Measurements from ENCODE around the gene LRRC27. TPM values are rescaled to one million over a fixed set of nuclear protein-coding genes. Genes with fewer than 3 reads are reported as not detected.
A peak's percentile ranks its signal among the peaks of the same experiment; 100 is the strongest.

Gene LRRC27
- total RNA-seq, 3 donors from 2014 or later = 6.2 to 19.3 (median 8.2) TPM

DNA sequence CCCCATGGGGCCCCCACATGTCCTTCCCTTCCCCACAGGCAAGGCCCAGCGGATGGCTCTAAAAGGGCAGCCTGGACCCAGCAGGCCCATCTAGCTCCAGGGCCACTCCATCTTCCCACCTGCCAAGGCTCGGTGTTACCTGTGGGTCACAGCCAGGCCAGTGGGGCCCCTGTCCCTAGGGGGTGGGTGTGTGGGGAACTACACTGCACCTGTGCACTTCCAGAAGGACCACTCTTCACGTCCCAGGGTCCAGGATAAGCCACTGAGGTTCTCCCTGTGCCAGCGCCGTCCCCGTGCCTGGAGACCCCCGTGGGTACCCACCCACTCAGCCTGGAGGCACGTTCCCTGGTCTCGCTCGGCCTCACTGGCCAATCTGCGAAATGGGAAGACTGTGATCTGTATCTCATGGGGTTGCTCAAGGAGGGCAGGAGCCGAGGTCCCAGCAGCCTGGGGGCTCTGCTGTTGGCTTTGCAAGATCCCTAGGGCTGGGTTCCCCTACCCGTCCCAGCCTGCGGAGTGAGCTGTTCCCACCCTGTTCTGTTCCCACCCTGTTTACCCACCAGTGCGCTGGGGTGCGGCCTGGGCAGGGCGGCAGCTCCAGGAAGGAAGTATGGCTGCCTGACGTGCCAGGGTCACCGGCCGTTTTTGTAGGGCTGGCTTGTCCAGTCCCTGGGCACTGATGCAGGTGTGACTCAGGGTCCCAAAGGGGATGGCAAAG is 69.6 kb downstream of the LRRC27 start:
- Histone ChIP-seq H3K9me3 (no peaks in the 10 kb centered on the region), H3K27me3 (no peaks in the 10 kb centered on the region), H3K4me3 (no peak overlapping the region), H3K27ac (peak overlapping the region; percentile 56 to 64), H3K4me1 (peaks cover 5 to 10% of the 10 kb centered on the region in 2 donors), H3K36me3 (no peaks in the 10 kb centered on the region)
- TF ChIP-seq, protein P1, sequence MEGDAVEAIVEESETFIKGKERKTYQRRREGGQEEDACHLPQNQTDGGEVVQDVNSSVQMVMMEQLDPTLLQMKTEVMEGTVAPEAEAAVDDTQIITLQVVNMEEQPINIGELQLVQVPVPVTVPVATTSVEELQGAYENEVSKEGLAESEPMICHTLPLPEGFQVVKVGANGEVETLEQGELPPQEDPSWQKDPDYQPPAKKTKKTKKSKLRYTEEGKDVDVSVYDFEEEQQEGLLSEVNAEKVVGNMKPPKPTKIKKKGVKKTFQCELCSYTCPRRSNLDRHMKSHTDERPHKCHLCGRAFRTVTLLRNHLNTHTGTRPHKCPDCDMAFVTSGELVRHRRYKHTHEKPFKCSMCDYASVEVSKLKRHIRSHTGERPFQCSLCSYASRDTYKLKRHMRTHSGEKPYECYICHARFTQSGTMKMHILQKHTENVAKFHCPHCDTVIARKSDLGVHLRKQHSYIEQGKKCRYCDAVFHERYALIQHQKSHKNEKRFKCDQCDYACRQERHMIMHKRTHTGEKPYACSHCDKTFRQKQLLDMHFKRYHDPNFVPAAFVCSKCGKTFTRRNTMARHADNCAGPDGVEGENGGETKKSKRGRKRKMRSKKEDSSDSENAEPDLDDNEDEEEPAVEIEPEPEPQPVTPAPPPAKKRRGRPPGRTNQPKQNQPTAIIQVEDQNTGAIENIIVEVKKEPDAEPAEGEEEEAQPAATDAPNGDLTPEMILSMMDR (IDR thresholded peaks at IDR 0.05) = no peak
- TF ChIP-seq POLR2A (IDR thresholded peaks at IDR 0.05) (no peak), POLR2AphosphoS5 (IDR thresholded peaks at IDR 0.05) (no peak)
- intact Hi-C loops (cut with DNase I; ENCODE audit: low total_unique reads) = no loop called here
- no peak for DNase-seq (ENCODE audit: low spot score in 2 of 2)

DNA sequence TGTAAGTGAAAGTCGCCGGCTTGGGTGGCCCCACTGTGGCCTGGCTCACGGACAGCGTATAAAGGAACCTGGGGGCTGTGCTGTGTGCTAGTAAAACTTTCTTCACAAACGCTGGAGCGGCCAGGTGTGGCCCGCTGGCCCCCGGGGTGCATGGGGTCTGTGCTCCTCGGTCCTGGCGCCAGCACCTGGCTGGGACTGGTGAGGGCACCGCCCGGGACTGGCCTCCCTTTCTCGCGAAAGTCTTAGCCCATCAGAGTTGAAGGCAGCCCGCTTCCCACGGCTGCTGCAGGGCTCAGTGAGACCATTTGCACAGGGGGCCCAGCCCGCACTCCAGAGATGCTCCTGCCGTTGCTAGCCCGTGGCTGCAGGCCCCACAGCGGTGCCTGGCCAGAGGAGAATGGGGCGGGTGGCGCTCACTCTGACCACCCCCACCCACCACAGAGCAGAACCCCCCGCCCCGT is 70.8 kb downstream of the LRRC27 start:
- H3K27me3 ChIP-seq = no peaks in the 10 kb centered on the region
- H3K4me3 ChIP-seq = no peak overlapping the region
- peaks cover 5 to 22% of the 10 kb centered on the region in 2 donors for H3K4me1 ChIP-seq
- intact Hi-C loops (cut with DNase I; ENCODE audit: low total_unique reads) = no loop called here
- H3K36me3 ChIP-seq = no peaks in the 10 kb centered on the region
- no peak overlapping the region for H3K27ac ChIP-seq
- TF ChIP-seq POLR2AphosphoS5 (IDR thresholded peaks at IDR 0.05) = no peak
- TF ChIP-seq, protein P1 (IDR thresholded peaks at IDR 0.05) = no peak
- no peak for TF ChIP-seq POLR2A (IDR thresholded peaks at IDR 0.05)
- H3K9me3 ChIP-seq = no peaks in the 10 kb centered on the region
- no peak for DNase-seq (ENCODE audit: low spot score in 2 of 2)

DNA sequence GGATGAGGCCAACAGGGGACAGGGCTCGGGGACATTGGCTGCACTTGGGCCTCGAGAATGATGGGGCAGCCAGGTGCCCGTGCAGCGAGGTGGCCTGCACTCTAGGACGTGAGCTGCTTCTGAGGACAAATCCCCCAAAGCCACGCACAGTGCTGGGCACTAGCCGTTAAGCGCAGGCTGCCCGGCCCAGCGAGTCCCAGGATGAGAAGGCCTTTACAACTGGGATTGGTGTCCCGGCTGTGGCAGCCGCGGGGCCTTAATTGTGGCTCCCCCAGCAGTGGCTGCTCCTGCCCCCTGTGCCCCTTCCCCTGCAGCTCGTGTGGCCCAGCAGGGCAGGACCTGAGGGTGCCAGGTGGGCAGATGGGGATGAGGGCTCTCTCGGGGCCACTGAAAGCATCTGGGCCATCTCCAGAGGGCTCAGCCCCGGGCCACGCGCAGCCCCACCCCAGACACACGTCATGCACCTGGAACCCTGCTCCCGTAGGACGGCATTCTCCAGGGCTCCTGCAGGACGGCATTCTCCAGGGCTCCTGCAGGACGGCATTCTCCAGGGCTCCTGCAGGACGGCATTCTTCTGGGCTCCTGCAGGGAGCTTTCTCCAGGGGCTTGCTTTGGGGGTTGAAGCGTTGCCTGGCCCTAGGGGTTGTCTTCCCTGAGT is 71.6 kb downstream of the LRRC27 start:
- H3K4me1 ChIP-seq = peaks cover 0 to 15% of the 10 kb centered on the region in 2 donors

DNA sequence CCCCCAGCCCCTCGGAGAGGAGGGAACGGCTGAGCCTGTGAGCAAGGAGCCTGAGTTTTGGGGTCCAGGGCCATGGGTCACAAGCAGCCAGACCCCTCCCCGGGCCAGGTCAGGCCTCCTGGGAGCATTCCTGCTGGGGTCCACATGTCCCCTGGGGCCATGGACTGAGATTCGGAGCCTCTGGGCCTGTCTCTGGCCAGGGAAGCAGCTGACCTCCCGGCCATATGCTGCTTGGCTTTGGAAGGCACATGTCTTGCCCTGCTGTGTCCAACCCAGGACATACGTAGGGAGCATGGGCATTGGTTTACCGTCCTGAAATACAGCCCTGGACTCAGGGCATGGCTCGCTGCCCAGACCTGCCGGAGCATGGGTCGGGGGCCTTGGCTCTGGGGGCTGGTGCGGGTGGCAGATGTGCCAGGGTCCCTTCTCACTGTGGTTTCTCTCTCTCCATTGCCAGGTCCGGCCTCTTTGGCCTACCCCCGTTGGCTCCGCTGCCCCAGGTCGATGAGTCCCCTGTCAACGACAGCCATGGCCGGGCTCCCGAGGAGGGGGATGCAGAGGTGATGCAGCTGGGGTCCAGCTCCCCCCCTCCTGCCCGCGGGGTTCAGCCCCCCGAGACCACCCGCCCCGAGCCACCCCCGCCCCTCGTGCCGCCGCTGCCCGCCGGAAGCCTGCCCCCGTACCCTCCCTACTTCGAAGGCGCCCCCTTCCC is 72.3 kb downstream of the LRRC27 start:
- Histone ChIP-seq H3K27me3 (no peaks in the 10 kb centered on the region), H3K27ac (no peak overlapping the region), H3K9me3 (no peaks in the 10 kb centered on the region), H3K4me3 (no peak overlapping the region), H3K4me1 (peaks cover 0 to 14% of the 10 kb centered on the region in 2 donors), H3K36me3 (no peaks in the 10 kb centered on the region)
- intact Hi-C loops (cut with DNase I; ENCODE audit: low total_unique reads) = no loop called here
- no peak for DNase-seq (ENCODE audit: low spot score in 2 of 2)
- TF ChIP-seq, protein P1 (IDR thresholded peaks at IDR 0.05) = no peak
- TF ChIP-seq POLR2A (IDR thresholded peaks at IDR 0.05) (no peak), POLR2AphosphoS5 (IDR thresholded peaks at IDR 0.05) (no peak)

More for the DNA sequence above, 71.6 kb downstream of the LRRC27 start:
- no peak overlapping the region for H3K4me3 ChIP-seq
- H3K36me3 ChIP-seq = no peaks in the 10 kb centered on the region
- TF ChIP-seq POLR2AphosphoS5 (IDR thresholded peaks at IDR 0.05) = no peak
- TF ChIP-seq POLR2A (IDR thresholded peaks at IDR 0.05) = no peak
- TF ChIP-seq, protein P1 (IDR thresholded peaks at IDR 0.05) = no peak
- H3K27me3 ChIP-seq = no peaks in the 10 kb centered on the region
- H3K9me3 ChIP-seq = no peaks in the 10 kb centered on the region
- H3K27ac ChIP-seq = no peak overlapping the region
- no peak for DNase-seq (ENCODE audit: low spot score in 2 of 2)
- intact Hi-C loops (cut with DNase I; ENCODE audit: low total_unique reads) = no loop called here

All from breast epithelium (tissue), 4 donors.